Measurements from ENCODE around the gene MAPKAP1. TPM values are rescaled to one million over a fixed set of nuclear protein-coding genes. Genes with fewer than 3 reads are reported as not detected.
"Not testable (repeated sequence)": the region's sequence is repeated elsewhere in the genome, so short reads cannot be mapped to it uniquely, and the experiment has no call there.

The MAPKAP1 gene
- total RNA-seq, 2 donors from 2014 or later, result 83.7 to 91.8 TPM

- no peaks in the 10 kb centered on the region for H3K36me3 ChIP-seq (replicated peaks in 1 of 2; ENCODE audit: insufficient read depth in 1 of 2, low read depth in 2 of 2)
- H3K27ac ChIP-seq, result no peak overlapping the region
- H3K9me3 ChIP-seq, result no peaks in the 10 kb centered on the region
- WGBS, 2 donors, result 84 to 88% methylated on average over 6 to 7 of the region's 7 CpGs
- intact Hi-C loops (cut with DNase I), result loop anchor here (5.0 to 10.0 kb wide), 2 partner anchors 823 to 990 kb away; no protein-coding TSS in a partner anchor
- no peak for ATAC-seq
- H3K4me1 ChIP-seq, result peaks cover 11% of the 10 kb centered on the region
- TF ChIP-seq CTCF (IDR thresholded peaks at IDR 0.05), result no peak
- no peak for TF ChIP-seq POLR2A (IDR thresholded peaks at IDR 0.05)
- peaks cover 0 to 8% of the 10 kb centered on the region in 2 donors for H3K27me3 ChIP-seq
- no peak overlapping the region for H3K4me3 ChIP-seq
- DNase-seq, result no peak
These were observed 302.3 kb downstream of the MAPKAP1 start for GRCh38 chr9:125404733-125405132.

GRCh38 chr9:125400725-125401716 is 306.0 kb downstream of the MAPKAP1 start:
- no peak overlapping the region for H3K4me3 ChIP-seq
- DNase-seq (no peak), ATAC-seq (no peak)
- H3K36me3 ChIP-seq (replicated peaks in 1 of 2; ENCODE audit: insufficient read depth in 1 of 2, low read depth in 2 of 2), result no peaks in the 10 kb centered on the region
- intact Hi-C loops (cut with DNase I), result loop anchor here (10.0 kb wide), 1 partner anchor 994 kb away; no protein-coding TSS in a partner anchor
- TF ChIP-seq POLR2A (IDR thresholded peaks at IDR 0.05) (no peak), CTCF (IDR thresholded peaks at IDR 0.05) (no peak)
- no peaks in the 10 kb centered on the region for H3K9me3 ChIP-seq
- WGBS, 2 donors, result 74 to 76% methylated on average over 12 of the region's 12 CpGs
- no peak overlapping the region for H3K27ac ChIP-seq
- H3K4me1 ChIP-seq, result no peaks in the 10 kb centered on the region
- no peaks in the 10 kb centered on the region for H3K27me3 ChIP-seq

- H3K36me3 ChIP-seq (replicated peaks in 1 of 2; ENCODE audit: insufficient read depth in 1 of 2, low read depth in 2 of 2); H3K4me3 ChIP-seq; H3K27me3 ChIP-seq; H3K9me3 ChIP-seq; H3K27ac ChIP-seq; H3K4me1 ChIP-seq; DNase-seq; ATAC-seq: not testable (repeated sequence)
- intact Hi-C loops (cut with DNase I), result loop anchor here (10.0 kb wide), 1 partner anchor 995 kb away; no protein-coding TSS in a partner anchor
- 89 to 92% methylated on average over 8 of the region's 8 CpGs for WGBS, 2 donors
These were observed 306.8 kb downstream of the MAPKAP1 start for GRCh38 chr9:125400232-125400631.

GRCh38 chr9:125399666-125400065 is 307.3 kb downstream of the MAPKAP1 start:
- Histone ChIP-seq H3K36me3 (replicated peaks in 1 of 2; ENCODE audit: insufficient read depth in 1 of 2, low read depth in 2 of 2) (no peaks in the 10 kb centered on the region), H3K4me3 (no peak overlapping the region), H3K9me3 (no peaks in the 10 kb centered on the region), H3K27me3 (no peaks in the 10 kb centered on the region), H3K4me1 (no peaks in the 10 kb centered on the region), H3K27ac (no peak overlapping the region)
- intact Hi-C loops (cut with DNase I), result loop anchor here (10.0 kb wide), 1 partner anchor 995 kb away; no protein-coding TSS in a partner anchor
- DNase-seq, result no peak
- ATAC-seq, result no peak
- 88 to 90% methylated on average over 2 to 16 of the region's 20 CpGs for WGBS, 2 donors
- TF ChIP-seq CTCF (IDR thresholded peaks at IDR 0.05) (no peak), POLR2A (IDR thresholded peaks at IDR 0.05) (no peak)

GRCh38 chr9:125399165-125399564 is 307.8 kb downstream of the MAPKAP1 start:
- ATAC-seq (no peak), DNase-seq (no peak)
- no peaks in the 10 kb centered on the region for H3K27me3 ChIP-seq
- TF ChIP-seq POLR2A (IDR thresholded peaks at IDR 0.05) (no peak), CTCF (IDR thresholded peaks at IDR 0.05) (no peak)
- WGBS, 2 donors, result 87 to 92% methylated on average over 7 to 12 of the region's 12 CpGs
- no peak overlapping the region for H3K27ac ChIP-seq
- no peaks in the 10 kb centered on the region for H3K9me3 ChIP-seq
- H3K4me1 ChIP-seq, result no peaks in the 10 kb centered on the region
- H3K4me3 ChIP-seq, result no peak overlapping the region
- no peaks in the 10 kb centered on the region for H3K36me3 ChIP-seq (replicated peaks in 1 of 2; ENCODE audit: insufficient read depth in 1 of 2, low read depth in 2 of 2)
- intact Hi-C loops (cut with DNase I), result no loop called here
